Upper lobe of left lung (tissue), 6 donors: ENCODE data around the gene DLL1. TPM values are rescaled to one million over a fixed set of nuclear protein-coding genes. Genes with fewer than 3 reads are reported as not detected.
A peak's percentile ranks its signal among the peaks of the same experiment; 100 is the strongest.

Source experiments
- ATAC-seq, 2 donors: fragments of 200-7000 bp; cut with Tn5 transposase; one replicate each; pipeline ENCODE4 v1.9.1; 2022; ENCODE audit warnings: mild to moderate bottlenecking in 2 of 2, moderate library complexity in 2 of 2; ENCODE audit not compliant: low FRiP score in 2 of 2
- DNase-seq, 2 donors: peaks; one replicate each; pipeline ENCODE4 v3.0.0-alpha.2; 2019 to 2020
- H3K27ac ChIP-seq, 4 donors: fragments of 200-600 bp; sonication (generic); one replicate each; pipeline ENCODE4 v1.5.1; 2016 to 2019
- H3K27me3 ChIP-seq, 4 donors: fragments of 200-600 bp; sonication (generic); one replicate each; pipeline ENCODE4 v1.5.1; 2017 to 2019
- H3K36me3 ChIP-seq, 4 donors: fragments of 200-600 bp; sonication (generic); one replicate each; pipeline ENCODE4 v1.5.1; 2016 to 2019
- H3K4me1 ChIP-seq, 4 donors: fragments of 200-600 bp; sonication (generic); one replicate each; pipeline ENCODE4 v1.5.1; 2018 to 2019
- H3K4me3 ChIP-seq, 4 donors: fragments of 200-600 bp; sonication (generic); one replicate each; pipeline ENCODE4 v1.5.1; 2017 to 2019; ENCODE audit warnings: mild to moderate bottlenecking in 2 of 4, moderate library complexity in 1 of 4
- H3K9me3 ChIP-seq, 4 donors: fragments of 200-600 bp; sonication (generic); one replicate each; pipeline ENCODE4 v1.5.1; 2018 to 2019
- EP300 ChIP-seq, 4 donors: sonication (generic); formaldehyde crosslinking; IDR thresholded peaks; one replicate each; pipeline ENCODE4 v1.5.1; 2017; ENCODE audit warnings: antibody characterized with exemption in 4 of 4, control low read depth in 2 of 4
- POLR2A ChIP-seq, 4 donors: fragments of 450-650 bp; IDR thresholded peaks; one replicate each; pipeline ENCODE4 v1.5.1; 2016 to 2017; ENCODE audit warnings: antibody characterized with exemption in 4 of 4, mild to moderate bottlenecking in 2 of 4
- POLR2AphosphoS5 ChIP-seq, 2 donors: sonication (generic); formaldehyde crosslinking; IDR thresholded peaks; one replicate each; pipeline ENCODE4 v1.5.1; 2017; ENCODE audit warnings: antibody characterized with exemption in 2 of 2
- WGBS, 2 donors: methylation state at CpG; one replicate each; pipeline ENCODE4 v1.1.5; 2017 to 2018; 5-methylcytosine and 5-hydroxymethylcytosine counted together
- total RNA-seq, 6 donors: library from RNA; depleted of rRNA in 4 of 6; stranded (reverse); fragments of >200 nt in 4 of 6; gene quantifications; one replicate each; pipeline versions ENCODE4 v1.1.0 to v1.2.1, GENCODE V29; 2016 to 2021
- TF ChIP-seq, protein P1 (sequence below), 6 experiments: fragments of 450-650 bp in 4 of 6; fragments of 200-600 bp in 2 of 6; sonication (generic) in 2 of 6; IDR thresholded peaks; one replicate each; pipeline ENCODE4 v1.5.1; 2016 to 2019; ENCODE audit warnings: antibody characterized with exemption in 6 of 6
- donor health status: DM: no; HTN: no; CAD: no; lungs with moderate emphysema.
- donor health status: DM: no; HTN: yes; CAD: no; lungs with severe emphysema.

Gene DLL1
- total RNA-seq, 6 donors from 2014 or later = 3.8 to 20.1 (median 10.2) TPM

- DNase-seq (peak in 1 of 2 donors; percentile 85), ATAC-seq (no peak)
- Histone ChIP-seq H3K4me1 (peaks cover 39 to 62% (median 49%) of the 10 kb centered on the region in 4 donors), H3K27me3 (peaks cover 0 to 38% (median 26%) of the 10 kb centered on the region in 4 donors), H3K36me3 (no peaks in the 10 kb centered on the region), H3K9me3 (no peaks in the 10 kb centered on the region), H3K4me3 (peak overlapping the region in 3 of 4 donors; percentile 46 to 57 (median 57)), H3K27ac (no peak overlapping the region)
- no peak for TF ChIP-seq EP300 (IDR thresholded peaks at IDR 0.05)
- TF ChIP-seq, protein P1, sequence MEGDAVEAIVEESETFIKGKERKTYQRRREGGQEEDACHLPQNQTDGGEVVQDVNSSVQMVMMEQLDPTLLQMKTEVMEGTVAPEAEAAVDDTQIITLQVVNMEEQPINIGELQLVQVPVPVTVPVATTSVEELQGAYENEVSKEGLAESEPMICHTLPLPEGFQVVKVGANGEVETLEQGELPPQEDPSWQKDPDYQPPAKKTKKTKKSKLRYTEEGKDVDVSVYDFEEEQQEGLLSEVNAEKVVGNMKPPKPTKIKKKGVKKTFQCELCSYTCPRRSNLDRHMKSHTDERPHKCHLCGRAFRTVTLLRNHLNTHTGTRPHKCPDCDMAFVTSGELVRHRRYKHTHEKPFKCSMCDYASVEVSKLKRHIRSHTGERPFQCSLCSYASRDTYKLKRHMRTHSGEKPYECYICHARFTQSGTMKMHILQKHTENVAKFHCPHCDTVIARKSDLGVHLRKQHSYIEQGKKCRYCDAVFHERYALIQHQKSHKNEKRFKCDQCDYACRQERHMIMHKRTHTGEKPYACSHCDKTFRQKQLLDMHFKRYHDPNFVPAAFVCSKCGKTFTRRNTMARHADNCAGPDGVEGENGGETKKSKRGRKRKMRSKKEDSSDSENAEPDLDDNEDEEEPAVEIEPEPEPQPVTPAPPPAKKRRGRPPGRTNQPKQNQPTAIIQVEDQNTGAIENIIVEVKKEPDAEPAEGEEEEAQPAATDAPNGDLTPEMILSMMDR (IDR thresholded peaks at IDR 0.05) = no peak
- TF ChIP-seq POLR2A (IDR thresholded peaks at IDR 0.05) = no peak
- no peak for TF ChIP-seq POLR2AphosphoS5 (IDR thresholded peaks at IDR 0.05)
- WGBS, 2 donors = 0 to 1% methylated on average over 8 to 26 of the region's 47 CpGs
These were observed 5.5 kb upstream of the DLL1 start for GRCh38 chr6:170296423-170296745.

- peaks cover 43 to 68% (median 54%) of the 10 kb centered on the region in 4 donors for H3K4me1 ChIP-seq
- no peaks in the 10 kb centered on the region for H3K9me3 ChIP-seq
- H3K36me3 ChIP-seq = no peaks in the 10 kb centered on the region
- H3K27me3 ChIP-seq = peaks cover 0 to 42% (median 30%) of the 10 kb centered on the region in 4 donors
- peak overlapping the region; percentile 10 to 57 (median 52) for H3K4me3 ChIP-seq
- 1 to 9% methylated on average over 22 to 36 of the region's 109 CpGs for WGBS, 2 donors
- ATAC-seq (peak in 1 of 2 donors; percentile 61), DNase-seq (peak in 1 of 2 donors; percentile 90)
- TF ChIP-seq EP300 (IDR thresholded peaks at IDR 0.05) (no peak), POLR2A (IDR thresholded peaks at IDR 0.05) (no peak), POLR2AphosphoS5 (IDR thresholded peaks at IDR 0.05) (no peak)
- TF ChIP-seq, protein P1 (IDR thresholded peaks at IDR 0.05) = no peak
- peak overlapping the region in 1 of 4 donors; percentile 46 for H3K27ac ChIP-seq
These were observed 4.9 kb upstream of the DLL1 start for GRCh38 chr6:170295510-170296422.

DNA sequence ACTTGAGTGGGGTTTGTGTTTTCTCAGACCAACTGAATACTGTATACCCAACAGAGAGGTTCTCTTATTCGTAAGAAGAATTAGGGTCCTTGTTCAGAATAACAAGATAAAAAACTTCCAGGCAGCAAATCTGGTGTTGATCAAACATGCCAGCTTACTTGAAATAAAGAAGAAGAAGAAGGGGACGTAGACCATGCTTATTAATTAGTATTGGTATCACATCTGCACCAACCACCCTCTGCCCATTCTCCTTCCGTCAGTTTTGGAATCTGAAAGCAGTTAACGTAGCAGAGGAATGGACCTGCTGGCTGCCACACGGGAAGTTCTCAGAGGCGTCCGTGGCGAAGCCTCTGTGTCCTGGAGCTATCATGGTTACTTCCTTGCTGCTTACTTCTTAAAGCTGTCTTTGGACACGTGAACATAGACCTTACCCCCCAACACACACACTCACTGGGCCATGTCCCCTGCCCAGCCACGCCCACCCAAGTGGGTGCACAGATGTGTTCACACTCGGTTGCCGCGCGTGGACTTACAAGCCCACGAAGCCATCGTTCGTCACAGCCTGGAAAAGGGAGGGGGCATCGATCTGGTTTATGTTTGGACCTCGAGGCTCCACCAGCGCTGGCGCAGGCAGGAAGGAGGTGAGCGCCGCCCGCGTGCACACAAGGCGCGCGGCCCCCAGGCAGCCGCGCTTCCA is 4.1 kb upstream of the DLL1 start:
- no peak for DNase-seq
- H3K4me3 ChIP-seq = peak overlapping the region; percentile 10 to 57 (median 52)
- H3K27ac ChIP-seq = peak overlapping the region in 1 of 4 donors; percentile 46
- no peaks in the 10 kb centered on the region for H3K36me3 ChIP-seq
- H3K9me3 ChIP-seq = no peaks in the 10 kb centered on the region
- peaks cover 43 to 75% (median 57%) of the 10 kb centered on the region in 4 donors for H3K4me1 ChIP-seq
- H3K27me3 ChIP-seq = peaks cover 0 to 44% (median 32%) of the 10 kb centered on the region in 4 donors
- no peak for ATAC-seq
- TF ChIP-seq POLR2AphosphoS5 (IDR thresholded peaks at IDR 0.05) (no peak), EP300 (IDR thresholded peaks at IDR 0.05) (no peak), POLR2A (IDR thresholded peaks at IDR 0.05) (no peak)
- TF ChIP-seq, protein P1 (IDR thresholded peaks at IDR 0.05) = no peak
- 15 to 25% methylated on average over 11 to 21 of the region's 30 CpGs for WGBS, 2 donors

DNA sequence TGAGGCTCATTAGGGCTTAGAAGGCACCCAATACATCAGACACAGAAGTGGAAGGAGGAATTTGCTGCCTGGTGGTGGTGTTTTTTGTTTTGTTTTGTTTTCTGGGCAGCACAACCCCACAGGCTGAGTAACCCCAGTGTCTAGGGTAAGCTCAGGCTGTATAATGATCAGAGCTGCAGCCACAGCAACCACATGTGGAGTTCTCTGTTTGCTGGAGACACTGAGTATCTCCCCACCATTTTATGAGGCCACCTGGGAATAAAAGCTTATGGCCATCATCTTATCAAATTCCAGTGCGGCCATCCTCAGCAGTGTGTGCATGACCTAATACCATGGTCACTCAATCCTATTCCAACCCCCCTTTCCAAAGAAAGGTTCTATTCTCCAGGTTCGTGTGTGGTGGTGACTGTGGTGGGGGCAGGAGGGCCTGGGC is 3.4 kb upstream of the DLL1 start:
- TF ChIP-seq, protein P1 (IDR thresholded peaks at IDR 0.05) = no peak
- TF ChIP-seq EP300 (IDR thresholded peaks at IDR 0.05) (no peak), POLR2AphosphoS5 (IDR thresholded peaks at IDR 0.05) (no peak), POLR2A (IDR thresholded peaks at IDR 0.05) (no peak)
- H3K9me3 ChIP-seq = no peaks in the 10 kb centered on the region
- H3K27me3 ChIP-seq = peaks cover 0 to 50% (median 38%) of the 10 kb centered on the region in 4 donors
- peaks cover 45 to 81% (median 63%) of the 10 kb centered on the region in 4 donors for H3K4me1 ChIP-seq
- H3K27ac ChIP-seq = no peak overlapping the region
- ATAC-seq = no peak
- 32 to 67% methylated on average over 2 of the region's 2 CpGs for WGBS, 2 donors
- no peak overlapping the region for H3K4me3 ChIP-seq
- H3K36me3 ChIP-seq = no peaks in the 10 kb centered on the region
- no peak for DNase-seq
